ENCODE measurements around the gene RUSF1. TPM values are rescaled to one million over a fixed set of nuclear protein-coding genes. Genes with fewer than 3 reads are reported as not detected.

Gene RUSF1
- total and polyA plus RNA-seq, 9 of the 15 experiments (the other 6 are each of a cell fraction or from before 2014, with no cell fraction given), result 0.80 to 52.8 (median 27.6) TPM

GRCh38 chr16:31458844-31459686 lies 49.1 kb downstream of the RUSF1 start, which contains the start of gene ARMC5:
Gene ARMC5, plus strand, starts transcription at chr16:31459501. Its CDS starts 24 bp downstream, at chr16:31459525.
- Histone ChIP-seq H3K79me2 (ENCODE audit: control insufficient read depth, insufficient read depth, low read length) (peaks cover 57% of the 10 kb centered on the region), H2AFZ (ENCODE audit: low read depth, low read length) (peak within 1 kb of the TSS; percentile 99), H3K4me3 (peak within 1 kb of the TSS; percentile 83), H3K9ac (ENCODE audit: insufficient read depth in 1 of 2, low read depth in 2 of 2, low read length in 2 of 2) (peak within 1 kb of the TSS; percentile 98 to 100), H3K9me1 (ENCODE audit: control insufficient read depth, insufficient read depth, low read length) (no peaks in the 10 kb centered on the region), H3K9me3 (replicated peaks; ENCODE audit: control insufficient read depth, insufficient read depth, low read depth, low read length) (no peaks in the 10 kb centered on the region), H3K4me2 (ENCODE audit: insufficient read depth, low read length) (peak within 1 kb of the TSS; percentile 97), H3K4me1 (replicated peaks in 1 of 2; ENCODE audit: control insufficient read depth in 2 of 2, insufficient read depth in 2 of 2, low read length in 2 of 2) (peaks cover 30 to 52% of the 10 kb centered on the region in 2 experiments), H3K36me3 (ENCODE audit: control insufficient read depth, insufficient read depth, low read length) (peaks cover 47% of the 10 kb centered on the region; the same call in 2 of the 3 replicates), H3K27ac (ENCODE audit: extremely low read depth, low read depth, low read length) (peak within 1 kb of the TSS; percentile 99), H3K27me3 (ENCODE audit: control insufficient read depth in 2 of 2, insufficient read depth in 2 of 2, low read length in 2 of 2) (no peaks in the 10 kb centered on the region), H4K20me1 (replicated peaks; ENCODE audit: control insufficient read depth, insufficient read depth, low read length) (peaks cover 4% of the 10 kb centered on the region)
- in situ Hi-C loops (cut with MboI) (loop anchor here (10.0 kb wide), 1 partner anchor 236 kb away; no protein-coding TSS in a partner anchor), intact Hi-C loops (cut with micrococcal nuclease) (loop anchor here (5.0 to 10.0 kb wide), 3 partner anchors 48 to 504 kb away; partner anchors contain the start of genes RUSF1 and SETD1A)
- TSS peak; percentile 60 for BruUV-seq (replicated peaks)
- FAIRE-seq (no peak), ATAC-seq (peak; percentile 81), DNase-seq (ENCODE audit: extremely low read depth in 1 of 4, low spot score in 3 of 4) (peak; percentile 79 to 98 (median 88))
- ChIA-PET CTCF (ENCODE audit: low intra/inter-chr PET ratio) (interaction anchor here (0.6 to 0.9 kb wide), 3 partner anchors 234 to 241 kb away, joined by 3 to 4 read pairs (median 4); no protein-coding TSS in a partner anchor), POLR2A (interaction anchor here (0.7 to 1.7 kb wide), 13 partner anchors 18 to 493 kb away, joined by 3 to 9 read pairs (median 3); partner anchors contain the start of genes FUS and RUSF1)
- under 1% methylated on average over 68 of the region's 91 CpGs for WGBS (ENCODE audit: insufficient coverage, low coverage, missing lambda C conversion rate)
- 0 out of 2 replicates have a peak, but pooled peaks have one; percentile 59 for TF ChIP-seq HIVEP1 (CRISPR knock-in tag; IDR thresholded peaks at IDR 0.05)
- TF ChIP-seq ZNF764 (CRISPR knock-in tag; IDR thresholded peaks at IDR 0.05; ENCODE audit: low read depth), result 0 out of 2 replicates have a peak, but pooled peaks have one; percentile 21
- TF ChIP-seq GABPB1 (CRISPR knock-in tag; IDR thresholded peaks at IDR 0.05), result peak; percentile 91
- TF ChIP-seq MXD1 (CRISPR knock-in tag; IDR thresholded peaks at IDR 0.05; ENCODE audit: borderline replicate concordance, poor library complexity, severe bottlenecking), result peak; percentile 60
- peak; percentile 60 for TF ChIP-seq RBBP5 (IDR thresholded peaks at IDR 0.05; ENCODE audit: borderline replicate concordance, insufficient read depth, low read length, poor library complexity, severe bottlenecking)
- TF ChIP-seq CLOCK (CRISPR knock-in tag; IDR thresholded peaks at IDR 0.05; ENCODE audit: borderline replicate concordance), result peak; percentile 59; the same call in 1 of the 2 replicates
- peak; percentile 97 for TF ChIP-seq ELF2 (CRISPR knock-in tag; IDR thresholded peaks at IDR 0.05)
- no peak for TF ChIP-seq WHSC1 (IDR thresholded peaks at IDR 0.05; ENCODE audit: low read length)
- peak; percentile 27 for TF ChIP-seq NEUROD1 (IDR thresholded peaks at IDR 0.05; ENCODE audit: borderline replicate concordance, low read depth, low read length, partially characterized antibody)
- peak; percentile 32 to 38; a peak in 2 of 4 replicates for TF ChIP-seq NONO (IDR thresholded peaks at IDR 0.05; ENCODE audit: low read depth in 2 of 2, low read length in 1 of 2)
- TF ChIP-seq FIP1L1 (IDR thresholded peaks at IDR 0.05; ENCODE audit: low read depth, low read length, poor library complexity, severe bottlenecking), result peak; percentile 81
- TF ChIP-seq TBP (optimal IDR thresholded peaks at IDR 0.05; ENCODE audit: low read depth, low read length), result peak; percentile 96
- peak in 1 of 2 experiments; percentile 87; a peak in 2 of 4 replicates for TF ChIP-seq HDAC1 (IDR thresholded peaks at IDR 0.05)
- TF ChIP-seq EP300 (IDR thresholded peaks at IDR 0.05; ENCODE audit: low read length), result peak; percentile 13; the same call in 1 of the 2 replicates
- TF ChIP-seq PHB (CRISPR knock-in tag; IDR thresholded peaks at IDR 0.05), result peak; percentile 52; the same call in 1 of the 2 replicates

All from K562 (cell line).